SK-N-MC (cell line): ENCODE data around the gene MED23.

ENCODE experiments used
- EZH2 ChIP-seq: fragments of 200-600 bp; sonication (generic); IDR thresholded peaks from one replicate; pipeline ENCODE4 v1.6.1; 2017; ENCODE audit warnings: antibody characterized with exemption
- POLR2AphosphoS5 ChIP-seq: IDR thresholded peaks from 2 replicates; pipeline ENCODE4 v1.6.1; 2012; ENCODE audit warnings: mild to moderate bottlenecking, low read depth, low read length, borderline replicate concordance

DNA sequence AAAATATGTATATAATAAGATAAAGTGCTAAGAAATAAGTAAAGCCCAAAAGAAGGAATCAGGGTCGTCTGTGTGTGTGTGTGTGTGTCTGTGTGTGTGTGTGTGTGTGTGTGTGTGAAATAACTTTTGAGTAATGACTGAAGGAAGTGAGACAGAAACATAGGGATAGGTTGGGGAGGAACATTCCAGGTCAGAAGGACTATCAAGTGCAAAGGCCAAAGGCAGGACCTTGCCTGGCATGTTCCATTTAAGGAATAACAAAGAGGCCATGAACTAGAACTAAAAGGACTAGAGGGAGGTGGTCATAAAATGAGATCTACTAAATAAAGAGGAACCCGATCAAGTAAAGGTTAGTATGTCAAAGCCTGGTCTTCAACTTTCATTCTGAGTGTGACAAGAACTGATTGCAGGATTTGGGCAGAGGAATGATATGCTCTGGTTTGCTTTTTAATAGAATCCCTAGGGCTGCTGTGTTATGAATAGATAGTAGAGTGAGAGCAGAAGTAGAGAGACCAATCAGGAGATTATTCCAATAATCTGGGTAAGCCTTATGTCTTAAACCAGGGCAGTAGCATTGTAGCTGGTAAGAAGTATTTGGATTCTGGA, 15.9 kb upstream of the MED23 start:
- TF ChIP-seq EZH2 (no peak), POLR2AphosphoS5 (no peak)
